K562 (cell line): ENCODE data around the gene LYVE1. TPM values are rescaled to one million over a fixed set of nuclear protein-coding genes. Genes with fewer than 3 reads are reported as not detected.

ENCODE experiments used
- ATAC-seq: fragments of 200-7000 bp; cut with Tn5 transposase; 3 replicates; pipeline ENCODE4 v1.9.1; 2020; ENCODE audit warnings: moderate library complexity
- BruUV-seq: library from RNA; stranded (reverse); fragments of 400-500 nt; replicated peaks from 2 replicates; lab custom pipeline; 2021; lab: Mats Ljungman, UMichigan
- CTCF ChIA-PET: fragments of 300-600 bp; formaldehyde crosslinking; extraction: SDS; loops from one replicate; lab custom pipeline; 2021; ENCODE audit warnings: low intra/inter-chr PET ratio; lab: Yijun Ruan, JAX
- POLR2A ChIA-PET: fragments of 300-600, 350-650 bp; sonication (Branson Sonifier 250); formaldehyde crosslinking; extraction: SDS; loops from one replicate; lab custom pipeline; 2021; ENCODE audit warnings: antibody characterized with exemption, inconsistent platforms; lab: Yijun Ruan, JAX
- DNase-seq, 4 experiments: peaks; one replicate each; pipeline versions ENCODE4 v3.0.0 to v3.0.0-alpha.2; 2011 to 2018; ENCODE audit warnings: low spot score in 3 of 4, mixed read lengths in 3 of 4; ENCODE audit errors: extremely low read depth in 1 of 4
- FAIRE-seq: peaks from 2 replicates; lab custom pipeline; 2011; peaks lifted over from hg19 to GRCh38; lab: Jason Lieb, UNC
- H2AFZ ChIP-seq: 2 replicates; pipeline ENCODE4 v1.6.0; 2011; ENCODE audit warnings: low read depth, low read length, control low read depth, inconsistent platforms
- H3K27ac ChIP-seq: fragments of 200-600 bp; 3 replicates; pipeline ENCODE4 v1.8.0; 2011; ENCODE audit warnings: low read depth, mild to moderate bottlenecking, control low read depth, inconsistent platforms, low read length, moderate library complexity, mixed read lengths; ENCODE audit errors: extremely low read depth
- H3K27me3 ChIP-seq, 2 experiments: fragments of 300-600 bp in 1 of 2; 2 replicates in 1 of 2; 3 replicates in 1 of 2; pipeline versions ENCODE4 v1.6.0 to v1.8.0; 2011; ENCODE audit warnings: inconsistent platforms in 2 of 2, low read length in 2 of 2, mild to moderate bottlenecking in 1 of 2, mixed read lengths in 1 of 2, moderate library complexity in 1 of 2; ENCODE audit not compliant: control insufficient read depth in 2 of 2, insufficient read depth in 2 of 2
- H3K36me3 ChIP-seq: fragments of 300-600 bp; 3 replicates; pipeline ENCODE4 v1.8.0; 2011; ENCODE audit warnings: mild to moderate bottlenecking, low read length, inconsistent platforms; ENCODE audit not compliant: control insufficient read depth, insufficient read depth
- H3K4me1 ChIP-seq, 2 experiments: fragments of 200-600 bp in 1 of 2; replicated peaks in 1 of 2; 2 replicates in 1 of 2; 3 replicates in 1 of 2; pipeline versions ENCODE4 v1.5.1 to v1.8.0; 2011; ENCODE audit warnings: inconsistent platforms in 2 of 2, low read length in 2 of 2, mild to moderate bottlenecking in 1 of 2, mixed read lengths in 1 of 2, moderate library complexity in 1 of 2; ENCODE audit not compliant: control insufficient read depth in 2 of 2, insufficient read depth in 2 of 2
- H3K4me2 ChIP-seq: 2 replicates; pipeline ENCODE4 v1.6.1; 2011; ENCODE audit warnings: low read length, control low read depth, inconsistent platforms, mixed read lengths; ENCODE audit not compliant: insufficient read depth
- H3K4me3 ChIP-seq: fragments of 200-600 bp; sonication (generic), shearing (Covaris generic); 2 replicates; pipeline ENCODE4 v1.5.1; 2016; ENCODE audit warnings: control low read depth, inconsistent platforms
- H3K79me2 ChIP-seq: fragments of 200-600 bp; 3 replicates; pipeline ENCODE4 v1.8.0; 2011; ENCODE audit warnings: low read length, inconsistent platforms; ENCODE audit not compliant: control insufficient read depth, insufficient read depth
- H3K9ac ChIP-seq, 2 experiments: 2 replicates each; pipeline versions ENCODE4 v1.6.0 to v1.6.1; 2011; ENCODE audit warnings: low read depth in 2 of 2, low read length in 2 of 2, control low read depth in 1 of 2, inconsistent platforms in 1 of 2, mild to moderate bottlenecking in 1 of 2, mixed read lengths in 1 of 2; ENCODE audit not compliant: insufficient read depth in 1 of 2
- H3K9me1 ChIP-seq: one replicate; pipeline ENCODE4 v1.6.0; 2011; ENCODE audit warnings: inconsistent platforms, mild to moderate bottlenecking, low read length, moderate library complexity; ENCODE audit not compliant: control insufficient read depth, insufficient read depth
- H3K9me3 ChIP-seq: replicated peaks from 2 replicates; pipeline ENCODE4 v1.5.1; 2011; ENCODE audit warnings: low read depth, low read length, inconsistent platforms; ENCODE audit not compliant: control insufficient read depth, insufficient read depth
- H4K20me1 ChIP-seq: replicated peaks from 2 replicates; pipeline ENCODE4 v1.6.1; 2011; ENCODE audit warnings: low read length, inconsistent platforms, mixed read lengths; ENCODE audit not compliant: control insufficient read depth, insufficient read depth
- CCAR2 ChIP-seq: fragments of 200-400 bp; formaldehyde crosslinking; IDR thresholded peaks from 2 replicates; pipeline ENCODE4 v1.6.1; 2017; ENCODE audit warnings: mild to moderate bottlenecking, low read depth, low read length
- HNRNPLL ChIP-seq: fragments of 200-400 bp; formaldehyde crosslinking; IDR thresholded peaks from 2 replicates; pipeline ENCODE4 v1.6.1; 2017; ENCODE audit warnings: low read length, low read depth, mild to moderate bottlenecking; ENCODE audit not compliant: poor library complexity, severe bottlenecking
- PHB ChIP-seq: fragments of 250-450 bp; sonication (Bioruptor Pico); IDR thresholded peaks from 2 replicates; pipeline ENCODE4 v1.5.0; 2021
- PHF20 ChIP-seq: fragments of 450-650 bp; IDR thresholded peaks from 2 replicates; pipeline ENCODE4 v1.6.1; 2018; ENCODE audit not compliant: partially characterized antibody
- USF2 ChIP-seq: sonication (generic); formaldehyde crosslinking; IDR thresholded peaks from 2 replicates; pipeline ENCODE4 v1.5.0; 2020; ENCODE audit warnings: missing genetic modification reagents
- ZNF197 ChIP-seq: fragments of 200-800 bp; sonication (Bioruptor generic); IDR thresholded peaks from 2 replicates; pipeline ENCODE4 v1.6.1; 2016; ENCODE audit warnings: low read depth, missing genetic modification characterization, missing compliant biosample characterization
- WGBS: fragments of 100-300 bp; shearing (Covaris generic); methylation state at CpG from one replicate; pipeline ENCODE4 v1.1.6; 2016; ENCODE audit warnings: low coverage, mixed read lengths; ENCODE audit not compliant: insufficient coverage; ENCODE audit errors: missing lambda C conversion rate; 5-methylcytosine and 5-hydroxymethylcytosine counted together
- in situ Hi-C: fragments of 300-500 bp; cut with MboI; formaldehyde crosslinking; loops from 4 replicates; pipeline ENCODE4 v1.15.0; 2018; ENCODE audit warnings: inconsistent platforms, mixed read lengths
- intact Hi-C: fragments of 100-400 bp; cut with micrococcal nuclease; formaldehyde crosslinking; loops from 2 replicates; pipeline ENCODE4 v1.14.2; 2022
- polyA plus RNA-seq, 8 experiments: library from polyadenylated mRNA; depleted of rRNA in 4 of 8; stranded (reverse) in 5 of 8; unstranded in 3 of 8; fragments of >200 nt; fragmentation: Nextera tagmentation in 2 of 8; fragmentation: Illumina TruSeq in 1 of 8; extraction: Ambion mirVana in 2 of 8; extraction: Trizol in 1 of 8; gene quantifications; 2 replicates each; pipeline versions ENCODE4 v1.2.1 to v1.2.3, GENCODE V29; 2011 to 2014; ENCODE audit warnings: inconsistent platforms in 1 of 8, missing spikeins in 1 of 8
- total RNA-seq, 7 experiments: library from RNA; depleted of rRNA in 6 of 7; stranded (reverse); fragments of >200 nt in 6 of 7; fragmentation: Illumina TruSeq in 2 of 7; extraction: Trizol in 2 of 7; gene quantifications; 2 replicates each; pipeline versions ENCODE4 v1.2.1 to v1.2.3, GENCODE V29; 2011 to 2021; ENCODE audit warnings: low replicate concordance in 1 of 7

Gene LYVE1
- total and polyA plus RNA-seq, 9 of the 15 experiments (the other 6 are each of a cell fraction or from before 2014, with no cell fraction given), result 0.06 to 1.1 (median 0.14) TPM; not detected in 1

- Histone ChIP-seq H3K4me2 (no peak overlapping the region), H3K4me3 (no peak overlapping the region), H4K20me1 (no peaks in the 10 kb centered on the region), H3K27me3 (no peaks in the 10 kb centered on the region), H2AFZ (peak overlapping the region; percentile 3; the same call in 1 of the 2 replicates), H3K4me1 (peaks cover 3 to 9% of the 10 kb centered on the region in 2 experiments; a peak in 4 of 5 replicates)
- in situ Hi-C loops, result no loop called here
- ATAC-seq, result no peak
- intact Hi-C loops, result no loop called here
- no peak for FAIRE-seq
- no TSS peak for BruUV-seq
- no peak for DNase-seq
- TF ChIP-seq PHF20, result no peak
- no peak for TF ChIP-seq ZNF197 (CRISPR knock-in tag)
- no peak for TF ChIP-seq HNRNPLL
- no peak for TF ChIP-seq PHB
- no peak for TF ChIP-seq CCAR2
- TF ChIP-seq USF2 (CRISPR knock-in tag), result no peak
- TF ChIP-seq, all 486 proteins: peak for 0
- no peak overlapping the region for H3K9ac ChIP-seq
- H3K9me1 ChIP-seq, result no peaks in the 10 kb centered on the region
- whole genome bisulfite sequencing, result 61% methylated on average over 6 of the region's 6 CpGs
- no peaks in the 10 kb centered on the region for H3K36me3 ChIP-seq
- ChIA-PET CTCF (no interaction called here), POLR2A (no interaction called here)
- H3K9me3 ChIP-seq, result no peaks in the 10 kb centered on the region
- no peaks in the 10 kb centered on the region for H3K79me2 ChIP-seq
- no peak overlapping the region for H3K27ac ChIP-seq
These were observed 31.1 kb upstream of the LYVE1 start for GRCh38 chr11:10599388-10600175.
